Hepatocyte (in vitro differentiated cells): ENCODE results near the gene ADAMTSL4. TPM values are rescaled to one million over a fixed set of nuclear protein-coding genes. Genes with fewer than 3 reads are reported as not detected.

ENCODE experiments used
- DNase-seq: peaks from one replicate; pipeline ENCODE4 v3.0.0-alpha.2; 2016; ENCODE audit warnings: low spot score
- H2AFZ ChIP-seq: fragments of 200-600 bp; sonication (generic); 2 replicates; pipeline ENCODE4 v1.6.0; 2016; ENCODE audit warnings: antibody characterized with exemption, mild to moderate bottlenecking
- H3K27ac ChIP-seq: fragments of 200-600 bp; sonication (generic); 2 replicates; pipeline ENCODE4 v1.5.1; 2016; ENCODE audit warnings: mild to moderate bottlenecking
- H3K27me3 ChIP-seq: fragments of 200-600 bp; sonication (generic); 2 replicates; pipeline ENCODE4 v1.6.1; 2016
- H3K36me3 ChIP-seq: fragments of 200-600 bp; sonication (generic); replicated peaks from 2 replicates; pipeline ENCODE4 v1.5.1; 2016; ENCODE audit warnings: low read depth; ENCODE audit not compliant: insufficient read depth
- H3K4me1 ChIP-seq: fragments of 200-600 bp; sonication (generic); 2 replicates; pipeline ENCODE4 v1.5.1; 2016; ENCODE audit warnings: mild to moderate bottlenecking, moderate library complexity; ENCODE audit not compliant: insufficient read depth
- H3K4me2 ChIP-seq: fragments of 200-600 bp; sonication (generic); 2 replicates; pipeline ENCODE4 v1.6.0; 2016
- H3K4me3 ChIP-seq: fragments of 200-600 bp; sonication (generic); 2 replicates; pipeline ENCODE4 v1.5.1; 2016; ENCODE audit warnings: mild to moderate bottlenecking
- H3K79me2 ChIP-seq: fragments of 200-600 bp; sonication (generic); 2 replicates; pipeline ENCODE4 v1.6.0; 2017; ENCODE audit warnings: mild to moderate bottlenecking
- H3K9me2 ChIP-seq: fragments of 200-600 bp; sonication (generic); replicated peaks from 2 replicates; pipeline ENCODE4 v1.6.0; 2017; ENCODE audit warnings: mild to moderate bottlenecking; ENCODE audit not compliant: insufficient read depth
- H3K9me3 ChIP-seq: fragments of 200-600 bp; sonication (generic); 2 replicates; pipeline ENCODE4 v1.5.1; 2016; ENCODE audit warnings: low read depth, mild to moderate bottlenecking
- H4K20me1 ChIP-seq: fragments of 200-600 bp; sonication (generic); 2 replicates; pipeline ENCODE4 v1.6.0; 2016; ENCODE audit warnings: mild to moderate bottlenecking; ENCODE audit not compliant: insufficient read depth, poor library complexity, severe bottlenecking
- CTCF ChIP-seq: fragments of 200-600 bp; sonication (generic); IDR thresholded peaks from 2 replicates; pipeline ENCODE4 v1.5.1; 2016; ENCODE audit warnings: antibody characterized with exemption, mild to moderate bottlenecking; ENCODE audit not compliant: poor library complexity
- EZH2 ChIP-seq: fragments of 200-600 bp; sonication (generic); IDR thresholded peaks from 2 replicates; pipeline ENCODE4 v1.6.1; 2016; ENCODE audit warnings: antibody characterized with exemption, mild to moderate bottlenecking, borderline replicate concordance
- EZH2phosphoT487 ChIP-seq: fragments of 200-600 bp; sonication (generic); IDR thresholded peaks from one replicate; pipeline ENCODE4 v1.6.1; 2018; ENCODE audit warnings: antibody characterized with exemption, mild to moderate bottlenecking, low read depth, moderate library complexity; ENCODE audit not compliant: unreplicated experiment, severe bottlenecking
- WGBS: methylation state at CpG from one replicate; pipeline ENCODE4 v1.1.6; 2016; ENCODE audit warnings: low lambda C conversion rate; ENCODE audit errors: missing lambda C conversion rate; 5-methylcytosine and 5-hydroxymethylcytosine counted together
- polyA plus RNA-seq: library from polyadenylated mRNA; unstranded; fragments of >200 nt; fragmentation: Nextera tagmentation; extraction: Ambion mirVana; gene quantifications from 2 replicates; pipeline ENCODE4 v1.2.1, GENCODE V29; 2016
- total RNA-seq: library from RNA; depleted of rRNA; stranded (reverse); fragments of >200 nt; gene quantifications from 2 replicates; pipeline ENCODE4 v1.2.3, GENCODE V29; 2014

ADAMTSL4 gene
- total and polyA plus RNA-seq, 2 experiments from 2014 or later = 8.1 to 19.7 TPM

GRCh38 chr1:150575072-150575489 is 25.9 kb downstream of the ADAMTSL4 start:
- Histone ChIP-seq H2AFZ (no peak overlapping the region), H3K9me2 (no peaks in the 10 kb centered on the region), H3K27ac (peak overlapping the region; percentile 100), H3K4me3 (peak overlapping the region; percentile 85), H4K20me1 (peaks cover 73% of the 10 kb centered on the region), H3K79me2 (peaks cover 92% of the 10 kb centered on the region), H3K27me3 (no peaks in the 10 kb centered on the region), H3K36me3 (peaks cover 6% of the 10 kb centered on the region), H3K4me2 (peak overlapping the region; percentile 83), H3K4me1 (peaks cover 32% of the 10 kb centered on the region), H3K9me3 (no peaks in the 10 kb centered on the region)
- 75% methylated on average over 4 of the region's 4 CpGs for WGBS
- TF ChIP-seq CTCF = no peak
- TF ChIP-seq EZH2 = no peak
- no peak for TF ChIP-seq EZH2phosphoT487
- peak; percentile 28 for DNase-seq

- Histone ChIP-seq H3K4me2 (peak overlapping the region; percentile 83), H3K9me2 (no peaks in the 10 kb centered on the region), H3K27ac (peak overlapping the region; percentile 100), H3K9me3 (no peaks in the 10 kb centered on the region), H3K79me2 (peaks cover 90% of the 10 kb centered on the region), H3K4me3 (peak overlapping the region; percentile 85), H4K20me1 (peaks cover 73% of the 10 kb centered on the region), H3K4me1 (peaks cover 34% of the 10 kb centered on the region), H2AFZ (no peak overlapping the region), H3K36me3 (peaks cover 6% of the 10 kb centered on the region), H3K27me3 (no peaks in the 10 kb centered on the region)
- WGBS = 18% methylated on average over 1 of the region's 1 CpG
- no peak for TF ChIP-seq EZH2
- TF ChIP-seq CTCF = no peak
- no peak for TF ChIP-seq EZH2phosphoT487
- peak; percentile 13 for DNase-seq
Measured at GRCh38 chr1:150575518-150576366, 26.5 kb downstream of the ADAMTSL4 start.

- Histone ChIP-seq H3K4me1 (peaks cover 34% of the 10 kb centered on the region), H2AFZ (no peak overlapping the region), H3K27ac (peak overlapping the region; percentile 100), H3K9me3 (no peaks in the 10 kb centered on the region), H3K4me2 (peak overlapping the region; percentile 83), H3K27me3 (no peaks in the 10 kb centered on the region), H3K4me3 (peak overlapping the region; percentile 85), H3K36me3 (peaks cover 6% of the 10 kb centered on the region), H3K9me2 (no peaks in the 10 kb centered on the region), H4K20me1 (peaks cover 68% of the 10 kb centered on the region), H3K79me2 (peaks cover 88% of the 10 kb centered on the region)
- DNase-seq = no peak
- WGBS = 24% methylated on average over 4 of the region's 4 CpGs
- TF ChIP-seq EZH2 (no peak), EZH2phosphoT487 (no peak), CTCF (no peak)
Measured at GRCh38 chr1:150576367-150576711, 27.1 kb downstream of the ADAMTSL4 start.
